Measurements from ENCODE around the gene UGT1A8. TPM values are rescaled to one million over a fixed set of nuclear protein-coding genes. Genes with fewer than 3 reads are reported as not detected.

The UGT1A8 gene
- polyA plus RNA-seq, 1 of the 3 experiments (the other 2 are of a cell fraction), result not detected

GRCh38 chr2:233684640-233685039 is 67.2 kb downstream of the UGT1A8 start (continued):
- no peak for TF ChIP-seq IRF3 (IDR thresholded peaks at IDR 0.05; ENCODE audit: low read depth, low read length)
- TF ChIP-seq MAX (IDR thresholded peaks at IDR 0.05; ENCODE audit: low read depth), result no peak
- no peak for TF ChIP-seq MEF2A (IDR thresholded peaks at IDR 0.05; ENCODE audit: borderline replicate concordance, low read depth)
- no peak for TF ChIP-seq JUND (IDR thresholded peaks at IDR 0.05)
- TF ChIP-seq, protein P1, sequence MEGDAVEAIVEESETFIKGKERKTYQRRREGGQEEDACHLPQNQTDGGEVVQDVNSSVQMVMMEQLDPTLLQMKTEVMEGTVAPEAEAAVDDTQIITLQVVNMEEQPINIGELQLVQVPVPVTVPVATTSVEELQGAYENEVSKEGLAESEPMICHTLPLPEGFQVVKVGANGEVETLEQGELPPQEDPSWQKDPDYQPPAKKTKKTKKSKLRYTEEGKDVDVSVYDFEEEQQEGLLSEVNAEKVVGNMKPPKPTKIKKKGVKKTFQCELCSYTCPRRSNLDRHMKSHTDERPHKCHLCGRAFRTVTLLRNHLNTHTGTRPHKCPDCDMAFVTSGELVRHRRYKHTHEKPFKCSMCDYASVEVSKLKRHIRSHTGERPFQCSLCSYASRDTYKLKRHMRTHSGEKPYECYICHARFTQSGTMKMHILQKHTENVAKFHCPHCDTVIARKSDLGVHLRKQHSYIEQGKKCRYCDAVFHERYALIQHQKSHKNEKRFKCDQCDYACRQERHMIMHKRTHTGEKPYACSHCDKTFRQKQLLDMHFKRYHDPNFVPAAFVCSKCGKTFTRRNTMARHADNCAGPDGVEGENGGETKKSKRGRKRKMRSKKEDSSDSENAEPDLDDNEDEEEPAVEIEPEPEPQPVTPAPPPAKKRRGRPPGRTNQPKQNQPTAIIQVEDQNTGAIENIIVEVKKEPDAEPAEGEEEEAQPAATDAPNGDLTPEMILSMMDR (IDR thresholded peaks at IDR 0.05), result no peak

DNA sequence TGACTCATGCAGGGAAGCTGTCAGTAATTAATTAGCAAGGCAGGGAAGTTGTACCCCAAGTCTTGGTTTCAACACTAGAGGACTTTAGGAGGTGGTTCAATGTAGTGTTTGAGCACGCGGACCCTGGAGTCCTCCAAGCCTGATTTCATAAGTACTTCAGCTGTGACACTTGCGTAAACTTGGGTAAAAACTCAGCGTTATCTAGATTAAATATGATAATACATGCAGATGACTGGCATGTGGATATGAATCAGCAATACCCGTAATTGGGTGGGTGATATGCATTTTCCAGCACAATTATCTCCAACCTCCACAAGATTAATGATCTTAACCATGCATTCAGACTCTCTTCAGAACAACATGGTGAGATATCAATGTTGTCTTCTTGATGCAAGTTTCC is 69.5 kb downstream of the UGT1A8 start:
- no peaks in the 10 kb centered on the region for H3K27me3 ChIP-seq (ENCODE audit: insufficient read depth)
- H3F3A ChIP-seq (replicated peaks; ENCODE audit: insufficient read depth), result no peaks in the 10 kb centered on the region
- H3K27ac ChIP-seq (ENCODE audit: low read depth in 2 of 2, low read length in 1 of 2), result no peak overlapping the region
- ChIA-PET CTCF (no interaction called here), POLR2A (no interaction called here)
- no peaks in the 10 kb centered on the region for H3K36me3 ChIP-seq (replicated peaks in 1 of 2; ENCODE audit: control insufficient read depth in 1 of 2, insufficient read depth in 2 of 2, low read length in 1 of 2)
- 62% methylated on average over 5 of the region's 5 CpGs for WGBS (ENCODE audit: low lambda C conversion rate)
- no peaks in the 10 kb centered on the region for H3K4me1 ChIP-seq (ENCODE audit: control insufficient read depth in 1 of 2, insufficient read depth in 2 of 2, low read depth in 1 of 2, low read length in 1 of 2)
- no peak for DNase-seq
- H2AFZ ChIP-seq (ENCODE audit: low read depth), result no peak overlapping the region
- no peak overlapping the region for H3K4me2 ChIP-seq
- no peaks in the 10 kb centered on the region for H3K9me2 ChIP-seq
- H3K4me3 ChIP-seq (ENCODE audit: low read depth in 2 of 2, low read length in 1 of 2), result no peak overlapping the region
- no peak overlapping the region for H3K9ac ChIP-seq
- no peak for TF ChIP-seq SIN3A (IDR thresholded peaks at IDR 0.05; ENCODE audit: borderline replicate concordance, low read depth, low read length)
- H3K9me3 ChIP-seq, result no peaks in the 10 kb centered on the region
- no peaks in the 10 kb centered on the region for H3K79me2 ChIP-seq (ENCODE audit: insufficient read depth)
- no peaks in the 10 kb centered on the region for H4K20me1 ChIP-seq (ENCODE audit: insufficient read depth)

DNA sequence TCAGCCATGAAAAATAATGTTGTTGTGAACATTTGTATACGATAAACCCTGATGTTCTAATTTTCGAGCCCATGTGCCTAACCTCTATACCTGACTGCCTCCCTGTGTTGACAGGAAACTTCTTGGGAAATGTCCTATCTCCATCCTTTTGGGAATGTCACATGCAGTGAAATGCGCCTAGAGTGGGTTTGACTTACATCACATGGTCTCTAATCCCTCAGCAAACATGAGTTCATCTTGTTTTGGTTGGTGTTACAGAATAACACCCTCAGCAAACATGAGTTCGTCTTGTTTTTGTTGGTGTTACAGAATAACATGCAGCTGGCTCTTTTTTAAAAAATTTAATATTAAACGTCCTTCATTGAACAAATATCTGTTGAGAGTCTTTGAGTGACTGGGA is 70.9 kb downstream of the UGT1A8 start:
- Histone ChIP-seq H3K9me3 (no peaks in the 10 kb centered on the region), H4K20me1 (ENCODE audit: insufficient read depth) (no peaks in the 10 kb centered on the region), H3K4me3 (ENCODE audit: low read depth in 2 of 2, low read length in 1 of 2) (no peak overlapping the region), H3K27ac (ENCODE audit: low read depth in 2 of 2, low read length in 1 of 2) (no peak overlapping the region), H3K9me2 (no peaks in the 10 kb centered on the region), H3K9ac (no peak overlapping the region), H3F3A (replicated peaks; ENCODE audit: insufficient read depth) (no peaks in the 10 kb centered on the region), H3K4me2 (no peak overlapping the region), H3K36me3 (replicated peaks in 1 of 2; ENCODE audit: control insufficient read depth in 1 of 2, insufficient read depth in 2 of 2, low read length in 1 of 2) (no peaks in the 10 kb centered on the region), H3K79me2 (ENCODE audit: insufficient read depth) (no peaks in the 10 kb centered on the region), H2AFZ (ENCODE audit: low read depth) (no peak overlapping the region), H3K4me1 (ENCODE audit: control insufficient read depth in 1 of 2, insufficient read depth in 2 of 2, low read depth in 1 of 2, low read length in 1 of 2) (no peaks in the 10 kb centered on the region), H3K27me3 (ENCODE audit: insufficient read depth) (no peaks in the 10 kb centered on the region)
- WGBS (ENCODE audit: low lambda C conversion rate), result 51% methylated on average over 5 of the region's 5 CpGs
- DNase-seq, result no peak
- ChIA-PET POLR2A (no interaction called here), CTCF (no interaction called here)
- TF ChIP-seq RXRA (IDR thresholded peaks at IDR 0.05; ENCODE audit: borderline replicate concordance, low read depth) (no peak), MXI1 (IDR thresholded peaks at IDR 0.05; ENCODE audit: low read depth, low read length) (no peak), SIN3A (IDR thresholded peaks at IDR 0.05; ENCODE audit: borderline replicate concordance, low read depth, low read length) (no peak), MAX (IDR thresholded peaks at IDR 0.05; ENCODE audit: low read depth) (no peak), ZBTB33 (IDR thresholded peaks at IDR 0.05; ENCODE audit: borderline replicate concordance, low read depth) (no peak), NFIC (IDR thresholded peaks at IDR 0.05; ENCODE audit: borderline replicate concordance) (no peak), RCOR1 (IDR thresholded peaks at IDR 0.05; ENCODE audit: low read length) (no peak), JUND (IDR thresholded peaks at IDR 0.05) (no peak), TAF1 (IDR thresholded peaks at IDR 0.05; ENCODE audit: borderline replicate concordance, low read depth, low read length) (no peak), GABPA (IDR thresholded peaks at IDR 0.05; ENCODE audit: low read depth) (no peak), SMC3 (IDR thresholded peaks at IDR 0.05; ENCODE audit: low read depth, low read length) (no peak), NRF1 (IDR thresholded peaks at IDR 0.05; ENCODE audit: low read depth, low read length) (no peak), PBX3 (IDR thresholded peaks at IDR 0.05) (no peak), FOXM1 (IDR thresholded peaks at IDR 0.05; ENCODE audit: low read depth) (no peak), TCF12 (IDR thresholded peaks at IDR 0.05) (no peak), RFX5 (IDR thresholded peaks at IDR 0.05; ENCODE audit: low read length) (no peak), EP300 (IDR thresholded peaks at IDR 0.05; ENCODE audit: borderline replicate concordance in 1 of 2, low read depth in 1 of 2, low read length in 1 of 2) (no peak)

All from SK-N-SH (cell line).